GM12801 (cell line): ENCODE results near the gene FBXO40.

Experiments used
- CTCF ChIP-seq: IDR thresholded peaks from one replicate; pipeline ENCODE4 v1.5.1; 2011; ENCODE audit warnings: control low read depth; ENCODE audit not compliant: insufficient read length; ENCODE audit errors: extremely low read depth

FBXO40 gene

GRCh38 chr3:121626495-121626894 lies 33.3 kb downstream of the FBXO40 start:
- no peak for TF ChIP-seq CTCF

- TF ChIP-seq CTCF, result no peak
These were observed 34.0 kb downstream of the FBXO40 start for GRCh38 chr3:121627211-121627610.

- TF ChIP-seq CTCF, result no peak
These were observed 34.4 kb downstream of the FBXO40 start for GRCh38 chr3:121627622-121628021.

- no peak for TF ChIP-seq CTCF
These were observed 36.4 kb downstream of the FBXO40 start for GRCh38 chr3:121629601-121630000.

- TF ChIP-seq CTCF, result no peak
These were observed 37.2 kb downstream of the FBXO40 start for GRCh38 chr3:121630355-121630754.

GRCh38 chr3:121637922-121638321 lies 44.7 kb downstream of the FBXO40 start:
- no peak for TF ChIP-seq CTCF

- TF ChIP-seq CTCF, result no peak
These were observed 47.9 kb downstream of the FBXO40 start for GRCh38 chr3:121641127-121641526.
